K562 (cell line): ENCODE measurements around the gene PRDM16. TPM values are rescaled to one million over a fixed set of nuclear protein-coding genes. Genes with fewer than 3 reads are reported as not detected.

ENCODE experiments used
- ATAC-seq: fragments of 200-7000 bp; cut with Tn5 transposase; 3 replicates; pipeline ENCODE4 v1.9.1; 2020; ENCODE audit warnings: moderate library complexity
- BruUV-seq: library from RNA; stranded (reverse); fragments of 400-500 nt; replicated peaks from 2 replicates; lab custom pipeline; 2021; lab: Mats Ljungman, UMichigan
- CTCF ChIA-PET: fragments of 300-600 bp; formaldehyde crosslinking; extraction: SDS; loops from one replicate; lab custom pipeline; 2021; ENCODE audit warnings: low intra/inter-chr PET ratio; lab: Yijun Ruan, JAX
- POLR2A ChIA-PET: fragments of 300-600, 350-650 bp; sonication (Branson Sonifier 250); formaldehyde crosslinking; extraction: SDS; loops from one replicate; lab custom pipeline; 2021; ENCODE audit warnings: antibody characterized with exemption, inconsistent platforms; lab: Yijun Ruan, JAX
- DNase-seq, 4 experiments: peaks; one replicate each; pipeline versions ENCODE4 v3.0.0 to v3.0.0-alpha.2; 2011 to 2018; ENCODE audit warnings: low spot score in 3 of 4, mixed read lengths in 3 of 4; ENCODE audit errors: extremely low read depth in 1 of 4
- FAIRE-seq: peaks from 2 replicates; lab custom pipeline; 2011; peaks lifted over from hg19 to GRCh38; lab: Jason Lieb, UNC
- H2AFZ ChIP-seq: 2 replicates; pipeline ENCODE4 v1.6.0; 2011; ENCODE audit warnings: low read depth, low read length, control low read depth, inconsistent platforms
- H3K27ac ChIP-seq: fragments of 200-600 bp; 3 replicates; pipeline ENCODE4 v1.8.0; 2011; ENCODE audit warnings: low read depth, mild to moderate bottlenecking, control low read depth, inconsistent platforms, low read length, moderate library complexity, mixed read lengths; ENCODE audit errors: extremely low read depth
- H3K27me3 ChIP-seq, 2 experiments: fragments of 300-600 bp in 1 of 2; 2 replicates in 1 of 2; 3 replicates in 1 of 2; pipeline versions ENCODE4 v1.6.0 to v1.8.0; 2011; ENCODE audit warnings: inconsistent platforms in 2 of 2, low read length in 2 of 2, mild to moderate bottlenecking in 1 of 2, mixed read lengths in 1 of 2, moderate library complexity in 1 of 2; ENCODE audit not compliant: control insufficient read depth in 2 of 2, insufficient read depth in 2 of 2
- H3K36me3 ChIP-seq: fragments of 300-600 bp; 3 replicates; pipeline ENCODE4 v1.8.0; 2011; ENCODE audit warnings: mild to moderate bottlenecking, low read length, inconsistent platforms; ENCODE audit not compliant: control insufficient read depth, insufficient read depth
- H3K4me1 ChIP-seq, 2 experiments: fragments of 200-600 bp in 1 of 2; replicated peaks in 1 of 2; 2 replicates in 1 of 2; 3 replicates in 1 of 2; pipeline versions ENCODE4 v1.5.1 to v1.8.0; 2011; ENCODE audit warnings: inconsistent platforms in 2 of 2, low read length in 2 of 2, mild to moderate bottlenecking in 1 of 2, mixed read lengths in 1 of 2, moderate library complexity in 1 of 2; ENCODE audit not compliant: control insufficient read depth in 2 of 2, insufficient read depth in 2 of 2
- H3K4me2 ChIP-seq: 2 replicates; pipeline ENCODE4 v1.6.1; 2011; ENCODE audit warnings: low read length, control low read depth, inconsistent platforms, mixed read lengths; ENCODE audit not compliant: insufficient read depth
- H3K4me3 ChIP-seq: fragments of 200-600 bp; sonication (generic), shearing (Covaris generic); 2 replicates; pipeline ENCODE4 v1.5.1; 2016; ENCODE audit warnings: control low read depth, inconsistent platforms
- H3K79me2 ChIP-seq: fragments of 200-600 bp; 3 replicates; pipeline ENCODE4 v1.8.0; 2011; ENCODE audit warnings: low read length, inconsistent platforms; ENCODE audit not compliant: control insufficient read depth, insufficient read depth
- H3K9ac ChIP-seq, 2 experiments: 2 replicates each; pipeline versions ENCODE4 v1.6.0 to v1.6.1; 2011; ENCODE audit warnings: low read depth in 2 of 2, low read length in 2 of 2, control low read depth in 1 of 2, inconsistent platforms in 1 of 2, mild to moderate bottlenecking in 1 of 2, mixed read lengths in 1 of 2; ENCODE audit not compliant: insufficient read depth in 1 of 2
- H3K9me1 ChIP-seq: one replicate; pipeline ENCODE4 v1.6.0; 2011; ENCODE audit warnings: inconsistent platforms, mild to moderate bottlenecking, low read length, moderate library complexity; ENCODE audit not compliant: control insufficient read depth, insufficient read depth
- H3K9me3 ChIP-seq: replicated peaks from 2 replicates; pipeline ENCODE4 v1.5.1; 2011; ENCODE audit warnings: low read depth, low read length, inconsistent platforms; ENCODE audit not compliant: control insufficient read depth, insufficient read depth
- H4K20me1 ChIP-seq: replicated peaks from 2 replicates; pipeline ENCODE4 v1.6.1; 2011; ENCODE audit warnings: low read length, inconsistent platforms, mixed read lengths; ENCODE audit not compliant: control insufficient read depth, insufficient read depth
- ELF1 ChIP-seq: fragments of 200-800 bp; sonication (Bioruptor generic); IDR thresholded peaks from 2 replicates; pipeline ENCODE4 v1.6.1; 2016; ENCODE audit warnings: missing genetic modification characterization, missing compliant biosample characterization
- MCM2 ChIP-seq: fragments of 450-650 bp; IDR thresholded peaks from 2 replicates; pipeline ENCODE4 v1.6.1; 2017; ENCODE audit warnings: low read depth, mild to moderate bottlenecking
- NFIC ChIP-seq: fragments of 450-650 bp; IDR thresholded peaks from 2 replicates; pipeline ENCODE4 v1.6.1; 2017; ENCODE audit warnings: mild to moderate bottlenecking, inconsistent platforms
- PCBP2 ChIP-seq: fragments of 200-400 bp; formaldehyde crosslinking; IDR thresholded peaks from 2 replicates; pipeline ENCODE4 v1.6.1; 2018; ENCODE audit warnings: low read length, low read depth, mild to moderate bottlenecking, moderate library complexity; ENCODE audit not compliant: poor library complexity, severe bottlenecking
- PHF20 ChIP-seq: fragments of 450-650 bp; IDR thresholded peaks from 2 replicates; pipeline ENCODE4 v1.6.1; 2018; ENCODE audit not compliant: partially characterized antibody
- RAD51 ChIP-seq: fragments of 450-650 bp; IDR thresholded peaks from 2 replicates; pipeline ENCODE4 v1.7.1; 2016; ENCODE audit warnings: low read depth, mild to moderate bottlenecking, borderline replicate concordance
- TCF7L2 ChIP-seq: fragments of 150-350 bp; IDR thresholded peaks from 2 replicates; pipeline ENCODE4 v1.6.1; 2016; ENCODE audit warnings: low read depth, mild to moderate bottlenecking, low read length, moderate library complexity
- ZNF133 ChIP-seq: fragments of 250-450 bp; sonication (Bioruptor Pico); IDR thresholded peaks from 2 replicates; pipeline ENCODE4 v1.4.0; 2020; ENCODE audit warnings: mild to moderate bottlenecking
- ZNF445 ChIP-seq: fragments of 250-450 bp; sonication (Bioruptor Pico); IDR thresholded peaks from 2 replicates; pipeline ENCODE4 v1.4.0; 2020; ENCODE audit warnings: low read depth, mild to moderate bottlenecking, moderate library complexity
- ZNF583 ChIP-seq: fragments of 250-450 bp; sonication (Bioruptor Pico); IDR thresholded peaks from 2 replicates; pipeline ENCODE4 v1.4.0; 2020
- ZNF740 ChIP-seq, 3 experiments: fragments of 200-800 bp in 1 of 3; sonication (Bioruptor generic) in 1 of 3; sonication (generic) in 1 of 3; formaldehyde crosslinking in 1 of 3; IDR thresholded peaks; 2 replicates each; pipeline versions ENCODE4 v1.6.1 to v1.8.0; 2016 to 2022; ENCODE audit warnings: mild to moderate bottlenecking in 2 of 3, missing compliant biosample characterization in 2 of 3, missing genetic modification characterization in 2 of 3, missing genetic modification reagents in 1 of 3
- WGBS: fragments of 100-300 bp; shearing (Covaris generic); methylation state at CpG from one replicate; pipeline ENCODE4 v1.1.6; 2016; ENCODE audit warnings: low coverage, mixed read lengths; ENCODE audit not compliant: insufficient coverage; ENCODE audit errors: missing lambda C conversion rate; 5-methylcytosine and 5-hydroxymethylcytosine counted together
- in situ Hi-C: fragments of 300-500 bp; cut with MboI; formaldehyde crosslinking; loops from 4 replicates; pipeline ENCODE4 v1.15.0; 2018; ENCODE audit warnings: inconsistent platforms, mixed read lengths
- intact Hi-C: fragments of 100-400 bp; cut with micrococcal nuclease; formaldehyde crosslinking; loops from 2 replicates; pipeline ENCODE4 v1.14.2; 2022
- polyA plus RNA-seq, 8 experiments: library from polyadenylated mRNA; depleted of rRNA in 4 of 8; stranded (reverse) in 5 of 8; unstranded in 3 of 8; fragments of >200 nt; fragmentation: Nextera tagmentation in 2 of 8; fragmentation: Illumina TruSeq in 1 of 8; extraction: Ambion mirVana in 2 of 8; extraction: Trizol in 1 of 8; gene quantifications; 2 replicates each; pipeline versions ENCODE4 v1.2.1 to v1.2.3, GENCODE V29; 2011 to 2014; ENCODE audit warnings: inconsistent platforms in 1 of 8, missing spikeins in 1 of 8
- total RNA-seq, 7 experiments: library from RNA; depleted of rRNA in 6 of 7; stranded (reverse); fragments of >200 nt in 6 of 7; fragmentation: Illumina TruSeq in 2 of 7; extraction: Trizol in 2 of 7; gene quantifications; 2 replicates each; pipeline versions ENCODE4 v1.2.1 to v1.2.3, GENCODE V29; 2011 to 2021; ENCODE audit warnings: low replicate concordance in 1 of 7

PRDM16 gene
- total and polyA plus RNA-seq, 9 of the 15 experiments (the other 6 are each of a cell fraction or from before 2014, with no cell fraction given), result 0.10 to 0.27 TPM; not detected in 7

DNA sequence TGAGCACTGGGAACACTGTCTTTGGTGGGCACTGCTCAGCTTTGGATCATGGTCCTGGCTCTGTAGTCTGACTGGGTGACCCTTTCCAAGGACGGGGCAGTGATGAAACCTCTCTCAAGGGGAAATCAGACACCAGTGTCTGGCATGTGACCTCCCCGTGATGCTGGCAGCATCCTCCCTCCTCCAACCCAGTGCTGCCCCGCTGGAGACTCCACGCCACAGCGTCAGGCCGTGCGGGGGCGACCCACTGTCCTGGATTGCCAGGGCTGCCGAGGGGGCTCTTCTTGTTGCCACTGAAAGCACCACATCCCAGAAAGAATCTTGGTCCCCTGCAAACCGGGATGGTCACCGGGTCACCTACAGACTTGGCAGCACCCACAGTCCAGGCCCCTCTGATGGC is 239.1 kb downstream of the PRDM16 start (continued):
- no peak for TF ChIP-seq ZNF740 (CRISPR knock-in tag; IDR thresholded peaks at IDR 0.05)
- no peak for TF ChIP-seq ZNF740 (tag; IDR thresholded peaks at IDR 0.05)
- TF ChIP-seq ZNF445, result no peak
- TF ChIP-seq TCF7L2, result no peak
- no peak for TF ChIP-seq PCBP2

DNA sequence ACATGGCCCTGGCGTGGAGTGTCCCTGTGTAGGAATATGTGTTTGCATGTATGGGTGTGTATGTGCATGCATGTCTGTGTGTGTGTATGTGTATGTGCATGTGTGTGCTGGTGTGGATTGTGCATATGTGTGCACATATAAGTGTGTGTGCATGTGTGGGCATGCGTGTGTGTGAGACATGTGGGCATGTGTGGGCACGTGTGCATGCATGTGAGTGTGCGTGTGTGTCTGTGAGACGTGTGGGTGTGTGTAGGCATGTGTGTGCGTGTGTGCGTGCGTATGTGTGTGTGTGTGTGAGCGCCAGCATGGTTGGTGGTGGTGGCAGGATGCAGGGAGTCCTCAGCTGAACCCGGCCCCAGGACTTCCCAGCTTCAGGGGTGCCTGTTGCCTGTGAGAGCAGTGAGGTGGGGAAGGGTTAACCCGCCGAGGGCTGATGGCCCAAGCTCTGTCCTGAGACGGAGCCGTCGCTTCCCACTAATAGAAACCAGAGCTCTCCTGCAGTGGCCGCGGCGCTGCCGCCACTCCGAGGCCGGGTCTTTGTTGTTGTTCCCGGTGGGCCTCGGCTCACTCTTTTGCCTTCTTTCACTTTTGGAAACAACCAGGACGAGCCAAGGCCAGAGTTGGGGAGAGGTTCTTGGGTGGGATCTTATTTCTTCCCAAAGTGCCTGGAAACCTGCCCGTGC is 241.9 kb downstream of the PRDM16 start:
- DNase-seq (no peak), FAIRE-seq (no peak), ATAC-seq (no peak)
- Histone ChIP-seq H3K27me3 (peaks cover 10 to 70% of the 10 kb centered on the region in 2 experiments; a peak in 4 of 5 replicates), H3K9ac (no peak overlapping the region), H3K9me3 (no peaks in the 10 kb centered on the region), H3K9me1 (no peaks in the 10 kb centered on the region), H3K4me3 (no peak overlapping the region), H3K79me2 (no peaks in the 10 kb centered on the region), H3K4me1 (peaks cover 16 to 22% of the 10 kb centered on the region in 2 experiments), H2AFZ (no peak overlapping the region), H3K36me3 (no peaks in the 10 kb centered on the region), H3K4me2 (no peak overlapping the region), H4K20me1 (peaks cover 6% of the 10 kb centered on the region; the same call in 1 of the 2 replicates), H3K27ac (no peak overlapping the region)
- TF ChIP-seq PHF20 (peak; percentile 49), ZNF133 (CRISPR knock-in tag) (no peak), NFIC (no peak), ELF1 (no peak), ZNF583 (CRISPR knock-in tag) (no peak), MCM2 (no peak), RAD51 (no peak)
- no TSS peak for BruUV-seq
- ChIA-PET POLR2A (interaction anchor here (0.6 kb wide), 1 partner anchor 1020 kb away, joined by 5 read pairs; no protein-coding TSS in a partner anchor), CTCF (no interaction called here)
- in situ Hi-C loops, result no loop called here
- intact Hi-C loops, result no loop called here
- 14% methylated on average over 25 of the region's 25 CpGs for WGBS
